Stimulated activated naive CD8-positive, alpha-beta T cell treated with anti-CD3 and anti-CD28 coated beads, Interleukin-15, Interleukin-2, amounts not matched to agents 100 U/mL and 50 U/mL, for 24 hours (primary cell): Measurements from ENCODE around the gene ITGB3.

Experiments
- ATAC-seq: fragments of 150-1000 bp; cut with Tn5 transposase; one replicate; pipeline ENCODE4 v1.10.0; 2021
- DNase-seq: peaks from one replicate; pipeline ENCODE4 v3.0.0; 2021

Gene ITGB3

GRCh38 chr17:47298712-47299111 is 45.1 kb downstream of the ITGB3 start:
- ATAC-seq (no peak), DNase-seq (no peak)

DNA sequence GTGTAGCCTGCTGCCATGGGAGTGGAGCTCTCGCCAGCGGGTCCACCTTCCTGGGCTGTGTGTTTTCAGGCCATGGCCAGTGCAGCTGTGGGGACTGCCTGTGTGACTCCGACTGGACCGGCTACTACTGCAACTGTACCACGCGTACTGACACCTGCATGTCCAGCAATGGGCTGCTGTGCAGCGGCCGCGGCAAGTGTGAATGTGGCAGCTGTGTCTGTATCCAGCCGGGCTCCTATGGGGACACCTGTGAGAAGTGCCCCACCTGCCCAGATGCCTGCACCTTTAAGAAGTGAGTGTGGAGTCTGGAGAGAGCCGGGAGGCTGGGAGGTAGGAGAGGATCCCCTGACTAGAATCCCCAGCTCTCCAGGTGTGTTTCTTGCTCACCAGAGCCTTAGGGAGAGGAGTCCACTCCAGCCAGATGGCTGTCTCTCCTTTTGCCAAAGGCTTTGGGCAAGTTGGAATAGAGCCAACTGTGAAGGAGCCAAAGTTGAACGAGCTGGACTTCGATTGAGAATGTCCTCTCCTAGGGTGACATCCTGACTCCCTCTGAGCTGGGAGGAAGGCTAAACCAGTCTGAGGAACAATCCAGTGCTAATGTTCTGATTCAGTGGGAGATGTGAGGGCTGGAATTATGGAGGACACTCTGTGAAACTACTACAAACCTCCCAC is 45.7 kb downstream of the ITGB3 start:
- no peak for ATAC-seq
- DNase-seq = no peak

GRCh38 chr17:47300718-47301117 is 47.1 kb downstream of the ITGB3 start:
- no peak for DNase-seq
- no peak for ATAC-seq

- ATAC-seq (no peak), DNase-seq (no peak)
These were observed 47.5 kb downstream of the ITGB3 start for GRCh38 chr17:47301161-47301560.

DNA sequence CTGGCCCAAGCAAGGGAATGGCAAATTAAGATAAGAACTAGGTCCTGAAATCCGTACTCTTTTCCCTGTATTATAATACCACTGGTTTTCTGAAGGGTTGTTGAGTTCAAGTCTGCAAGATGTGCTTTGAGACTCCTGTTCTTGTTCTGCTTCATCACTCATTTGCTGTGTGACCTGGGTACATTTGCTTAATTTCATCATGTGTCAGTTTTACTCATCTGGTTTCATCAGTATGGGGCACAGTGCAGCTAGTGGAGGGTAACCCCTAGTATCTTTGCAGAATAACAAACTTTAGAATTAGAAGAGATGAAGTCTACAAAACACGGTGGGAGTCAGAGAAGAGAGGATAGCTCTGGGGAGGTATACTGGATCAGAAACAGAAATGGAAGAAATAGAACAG is 48.2 kb downstream of the ITGB3 start:
- no peak for DNase-seq
- ATAC-seq = no peak

DNA sequence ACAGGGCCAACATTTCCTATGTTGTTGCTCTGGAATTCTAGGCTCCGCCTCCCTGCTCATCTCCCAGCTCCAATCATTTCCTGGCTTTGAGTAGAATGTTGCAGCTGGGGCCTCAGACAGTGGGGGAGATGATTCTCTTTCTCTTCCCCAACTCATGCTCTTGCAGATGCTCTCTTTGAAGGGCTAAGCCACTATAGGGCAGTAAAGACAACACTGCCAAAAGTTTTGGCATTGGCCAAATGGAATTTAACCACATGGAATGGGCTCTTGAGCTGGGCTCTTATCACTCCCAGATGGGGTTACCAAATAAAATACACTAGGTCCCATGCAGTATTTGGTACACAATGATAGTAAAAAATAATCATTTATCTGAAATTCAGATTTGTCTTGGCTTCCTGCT is 50.6 kb downstream of the ITGB3 start:
- no peak for DNase-seq
- no peak for ATAC-seq

DNA sequence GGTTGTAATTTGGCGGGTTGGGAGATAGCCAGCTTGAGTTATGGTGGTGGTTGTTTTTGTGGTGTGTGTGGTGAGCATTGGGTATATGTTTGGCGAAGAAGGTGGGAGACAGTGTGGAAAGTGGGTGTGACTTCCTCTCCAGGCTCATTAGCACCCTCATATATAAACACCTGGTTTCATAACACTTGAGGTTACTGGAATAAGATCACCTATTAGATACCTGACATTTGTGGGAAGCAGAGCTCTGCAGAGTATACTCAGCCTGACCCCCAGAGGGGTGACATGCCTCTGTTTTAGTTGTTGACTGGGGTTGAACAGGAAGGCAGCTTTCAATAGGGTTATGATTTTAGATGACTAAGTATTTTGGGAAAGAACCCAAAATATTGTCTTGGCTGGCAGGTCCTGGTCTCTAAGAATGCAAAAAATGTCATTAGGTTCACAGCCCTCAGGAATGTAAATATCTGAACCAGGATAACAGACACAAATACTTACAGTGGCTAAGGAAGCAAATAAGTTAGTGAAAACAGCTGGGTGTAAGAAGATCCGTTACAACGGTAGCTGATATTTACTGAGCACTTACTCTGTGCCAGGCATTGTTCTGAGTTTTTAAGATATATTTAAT is 51.8 kb downstream of the ITGB3 start:
- ATAC-seq (peak; percentile 59), DNase-seq (no peak)

GRCh38 chr17:47310186-47310733 is 56.6 kb downstream of the ITGB3 start:
- no peak for DNase-seq
- no peak for ATAC-seq

DNA sequence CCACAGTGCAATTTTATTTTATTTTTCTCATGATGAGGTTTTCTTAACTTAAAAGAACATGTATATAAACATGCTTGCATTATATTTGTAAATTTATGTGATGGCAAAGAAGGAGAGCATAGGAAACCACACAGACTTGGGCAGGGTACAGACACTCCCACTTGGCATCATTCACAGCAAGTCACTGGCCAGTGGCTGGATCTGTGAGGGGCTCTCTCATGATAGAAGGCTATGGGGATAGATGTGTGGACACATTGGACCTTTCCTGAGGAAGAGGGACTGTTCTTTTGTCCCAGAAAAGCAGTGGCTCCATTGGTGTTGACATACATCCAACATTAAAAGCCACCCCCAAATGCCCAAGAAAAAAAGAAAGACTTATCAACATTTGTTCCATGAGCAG is 57.8 kb downstream of the ITGB3 start:
- ATAC-seq (no peak), DNase-seq (no peak)

DNA sequence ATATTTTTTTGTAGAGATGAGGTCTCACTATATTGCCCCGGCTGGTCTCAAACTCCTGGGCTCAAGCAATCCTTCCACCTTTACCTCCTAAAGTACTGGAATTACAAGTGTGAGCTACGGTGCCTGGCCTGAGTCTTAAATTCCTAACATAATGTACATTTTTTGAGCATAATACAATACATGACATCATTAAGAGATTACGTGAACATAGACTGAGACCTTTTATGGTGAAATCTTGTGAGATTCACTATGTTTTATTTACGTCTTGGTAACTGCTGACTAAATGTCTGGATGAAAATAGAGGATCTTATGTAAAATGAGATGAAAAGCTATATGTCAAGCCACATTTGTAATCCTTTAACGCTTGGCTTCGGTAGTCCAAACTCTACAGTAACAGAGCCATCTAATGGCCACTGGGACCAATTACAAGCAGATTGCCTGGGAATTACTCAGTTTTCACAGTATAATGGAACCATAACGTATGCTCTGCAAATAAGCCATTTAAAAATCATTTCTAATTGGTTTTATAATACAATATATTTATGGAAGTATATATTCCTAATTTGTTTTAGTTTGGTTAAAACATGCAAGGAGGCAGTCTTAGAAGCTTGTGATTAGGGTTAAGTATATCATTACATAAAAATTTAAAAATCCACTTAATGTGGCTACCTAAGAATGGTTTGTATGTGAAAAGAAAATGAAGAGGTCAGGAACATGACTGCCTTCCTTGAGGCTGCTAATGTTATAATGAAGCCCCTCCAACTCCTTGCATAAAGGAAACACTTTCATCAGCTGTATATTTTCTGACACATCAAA is 62.0 kb downstream of the ITGB3 start:
- no peak for DNase-seq
- ATAC-seq = peak; percentile 68

DNA sequence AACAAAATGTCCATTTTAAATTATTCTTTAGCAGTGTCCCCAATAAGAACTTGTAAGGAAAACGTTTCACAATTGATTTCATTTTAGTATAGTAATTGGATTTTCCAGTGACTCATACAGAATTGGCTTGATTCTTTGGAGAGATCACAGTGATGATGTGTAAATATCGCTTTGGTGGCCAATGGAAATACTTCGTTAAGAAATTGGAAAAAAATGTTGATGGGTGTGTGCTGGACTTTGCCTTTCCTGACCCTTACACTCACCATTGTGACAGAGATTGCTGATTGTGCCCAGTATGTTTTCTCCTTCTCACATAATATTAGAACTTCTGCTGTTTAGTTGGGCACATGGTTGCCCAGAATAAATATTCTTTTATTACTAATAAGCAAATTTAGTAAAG is 62.7 kb downstream of the ITGB3 start:
- ATAC-seq (no peak), DNase-seq (no peak)

DNA sequence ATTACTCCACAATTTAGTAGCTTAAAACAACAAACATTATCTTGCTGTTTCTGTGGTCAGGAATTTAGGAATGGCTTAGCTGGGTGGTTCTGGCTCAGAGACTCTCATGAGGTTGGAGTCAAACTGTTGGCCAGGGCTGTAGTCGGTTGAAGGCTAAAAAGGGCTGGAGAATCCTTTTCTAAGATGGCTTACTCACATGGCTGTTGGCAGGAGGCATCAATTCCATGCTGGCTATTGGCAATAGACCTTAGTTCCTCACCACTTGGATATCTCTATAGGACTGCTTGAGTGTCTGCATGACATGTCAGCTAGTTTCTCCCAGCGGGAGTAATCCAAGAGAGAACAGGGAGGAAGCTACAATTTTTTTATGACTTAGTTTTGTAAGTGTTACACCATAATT is 63.5 kb downstream of the ITGB3 start:
- DNase-seq = no peak

DNA sequence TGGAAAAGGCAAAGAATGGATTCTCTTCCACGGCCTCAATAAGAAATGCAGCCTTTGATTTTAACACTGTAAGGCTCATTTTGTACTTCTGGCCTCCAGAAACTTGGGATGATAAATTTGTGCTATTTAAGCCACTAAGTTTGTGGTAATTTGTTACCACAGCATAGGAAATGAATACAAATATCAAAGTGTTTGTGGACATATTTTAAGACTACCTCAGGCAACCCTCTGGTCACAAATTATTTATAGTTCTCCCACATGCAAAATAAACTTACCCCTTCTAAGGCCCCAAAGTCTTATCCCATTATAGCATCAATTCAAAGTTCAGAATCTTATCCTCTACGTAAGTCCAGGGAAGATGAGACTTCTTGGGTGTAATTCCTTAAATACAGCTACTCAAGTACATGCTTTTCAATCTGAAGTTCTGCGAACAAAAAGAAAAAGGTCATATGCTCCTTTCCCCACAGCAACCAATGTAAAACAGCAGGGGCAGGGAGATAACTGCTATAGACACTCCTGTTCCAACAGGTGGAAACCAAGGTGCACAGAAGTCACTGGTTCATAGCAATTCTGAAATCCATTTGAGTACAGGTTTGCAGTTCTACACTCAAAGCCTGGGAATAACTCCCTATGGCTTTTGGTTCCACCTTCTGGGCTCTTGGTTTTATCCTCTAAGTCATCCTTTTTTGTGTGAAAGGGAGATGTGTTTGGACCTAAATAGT is 64.7 kb downstream of the ITGB3 start:
- no peak for DNase-seq
- no peak for ATAC-seq

More for the DNA sequence above, 63.5 kb downstream of the ITGB3 start:
- no peak for ATAC-seq

- DNase-seq (no peak), ATAC-seq (no peak)
These were observed 67.4 kb downstream of the ITGB3 start for GRCh38 chr17:47320879-47321502.

DNA sequence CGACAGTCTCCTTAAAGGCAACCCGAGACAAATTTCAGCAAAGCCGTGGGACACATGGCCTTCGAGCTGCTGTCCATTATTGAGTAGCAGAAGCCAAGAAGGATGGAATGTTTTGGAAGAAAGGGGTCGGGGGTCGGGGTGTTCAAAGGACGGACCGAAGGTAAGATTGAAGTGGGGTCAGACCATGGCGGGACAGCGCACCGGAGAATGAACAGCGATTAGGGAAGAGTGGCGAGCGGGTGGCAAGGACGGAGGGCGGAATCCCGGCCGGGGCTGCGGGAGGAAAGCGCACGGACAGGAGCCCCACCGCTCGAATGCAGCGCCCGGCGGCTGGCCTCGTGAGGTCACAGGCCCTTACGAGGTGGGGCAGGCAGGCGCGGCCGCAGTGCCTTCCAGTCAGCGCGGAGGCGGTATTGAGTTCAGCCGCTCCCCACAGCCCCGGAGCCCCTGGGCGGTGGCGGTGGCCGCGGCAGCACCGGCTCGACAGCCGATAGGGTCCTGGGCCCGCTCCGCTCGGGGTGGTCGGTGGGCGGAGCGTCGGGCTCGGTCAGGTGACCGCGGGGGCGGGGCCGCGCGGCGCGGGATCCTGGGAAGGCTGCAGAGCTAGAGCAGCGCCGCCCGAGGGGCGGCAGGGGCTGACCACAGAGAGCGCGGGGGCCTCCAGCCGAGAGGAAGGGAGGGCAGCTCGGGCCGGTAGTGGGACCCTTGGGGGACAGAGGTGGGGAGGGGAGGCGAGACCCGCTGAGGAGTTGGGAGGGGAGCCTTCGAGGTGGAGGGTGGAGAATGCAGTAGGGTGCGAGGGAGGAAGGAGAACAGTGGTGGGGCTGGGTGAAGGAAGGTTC is 70.0 kb downstream of the ITGB3 start, which contains the start of gene EFCAB13:
Gene EFCAB13, plus strand, starts transcription at position 574 of the 842 bp plus-strand sequence. CDS start 4,399 bp downstream, outside the sequence.
- ATAC-seq = peak; percentile 93

DNA sequence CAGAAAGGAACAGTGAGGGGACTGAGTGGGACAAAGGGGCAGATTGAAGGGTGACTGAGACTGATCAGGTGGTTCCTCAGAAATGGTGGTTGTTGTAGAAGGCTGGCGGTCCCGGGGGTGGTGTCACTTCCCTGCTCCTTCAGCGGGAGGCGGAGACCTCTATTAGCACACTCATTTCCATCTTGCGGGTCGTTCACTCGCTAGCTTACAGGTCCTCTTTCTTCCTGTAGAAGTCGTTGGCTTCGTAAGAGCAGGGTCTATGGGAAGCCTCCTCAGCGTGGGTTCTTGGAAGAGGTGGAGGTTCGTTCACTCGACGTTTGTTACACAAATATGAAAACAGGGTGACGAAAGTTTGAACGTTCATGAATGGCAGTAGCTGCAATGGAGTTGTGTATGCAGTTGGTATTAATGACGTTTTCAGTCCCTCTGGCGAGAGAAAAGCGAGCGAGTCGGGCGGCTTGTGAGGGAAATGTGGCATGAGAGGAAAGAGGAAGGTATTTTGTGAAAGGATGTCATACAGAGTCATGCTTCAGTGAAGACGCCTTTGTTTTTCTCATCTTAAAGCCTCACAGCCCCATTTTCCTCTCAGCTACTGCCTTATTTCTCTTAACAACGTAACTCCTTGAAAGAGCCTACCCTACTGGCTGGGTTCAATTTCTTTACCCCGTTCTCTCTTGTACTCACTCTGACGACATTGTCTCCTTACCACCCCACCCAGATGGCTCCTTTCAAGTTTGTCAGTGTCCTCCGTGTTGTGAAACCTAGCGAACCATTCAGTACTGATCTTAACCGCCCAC is 70.8 kb downstream of the ITGB3 start:
- peak; percentile 57 for ATAC-seq

More for the DNA sequence above, 70.0 kb downstream of the ITGB3 start, which contains the start of gene EFCAB13:
- DNase-seq = peak; percentile 86

GRCh38 chr17:47325176-47325575 is 71.5 kb downstream of the ITGB3 start:
- no peak for ATAC-seq

More for the DNA sequence above, 70.8 kb downstream of the ITGB3 start:
- DNase-seq = peak; percentile 59

GRCh38 chr17:47330548-47330947 is 76.9 kb downstream of the ITGB3 start:
- no peak for DNase-seq
- no peak for ATAC-seq

More at GRCh38 chr17:47325176-47325575, 71.5 kb downstream of the ITGB3 start:
- DNase-seq = no peak

- DNase-seq (no peak), ATAC-seq (no peak)
These were observed 78.7 kb downstream of the ITGB3 start for GRCh38 chr17:47332287-47332686.
